HCT116 (cell line): Measurements from ENCODE around the gene RYR3.

Experiments used
- CBX3 ChIP-seq: IDR thresholded peaks from 2 replicates; pipeline ENCODE4 v1.6.1; 2012; ENCODE audit warnings: low read depth
- EZH2 ChIP-seq: fragments of 200-600 bp; sonication (generic); IDR thresholded peaks from 2 replicates; pipeline ENCODE4 v1.6.1; 2017; ENCODE audit warnings: antibody characterized with exemption, mixed run types
- EZH2phosphoT487 ChIP-seq: fragments of 200-600 bp; IDR thresholded peaks from 2 replicates; pipeline ENCODE4 v1.6.1; 2018; ENCODE audit warnings: antibody characterized with exemption, borderline replicate concordance
- JUND ChIP-seq: IDR thresholded peaks from 2 replicates; pipeline ENCODE4 v1.6.1; 2012
- POLR2A ChIP-seq: IDR thresholded peaks from 2 replicates; pipeline ENCODE4 v1.7.0; 2011; ENCODE audit warnings: borderline replicate concordance; ENCODE audit not compliant: insufficient read depth, insufficient read length; ENCODE audit errors: extremely low read depth
- POLR2AphosphoS5 ChIP-seq: IDR thresholded peaks from 2 replicates; pipeline ENCODE4 v1.6.1; 2011; ENCODE audit warnings: mild to moderate bottlenecking, low read depth, low read length, moderate library complexity
- RAD21 ChIP-seq: IDR thresholded peaks from 2 replicates; pipeline ENCODE4 v1.6.1; 2012; ENCODE audit warnings: low read depth, mild to moderate bottlenecking
- SIN3A ChIP-seq: IDR thresholded peaks from 2 replicates; pipeline ENCODE4 v1.6.1; 2012; ENCODE audit warnings: low read depth
- SRF ChIP-seq: IDR thresholded peaks from 2 replicates; pipeline ENCODE4 v1.6.1; 2012; ENCODE audit warnings: low read depth
- ZNF274 ChIP-seq: fragments of 200-500 bp; sonication (Bioruptor generic); IDR thresholded peaks from 2 replicates; pipeline ENCODE4 v1.6.1; 2014; ENCODE audit warnings: mild to moderate bottlenecking, low read depth, low read length, inconsistent platforms
- TF ChIP-seq, protein P1 (sequence below), 3 experiments: fragments of 200-600 bp in 1 of 3; sonication (generic) in 1 of 3; IDR thresholded peaks in 2 of 3; conservative IDR thresholded peaks in 1 of 3; 2 replicates each; pipeline ENCODE4 v1.5.1; 2012 to 2017; ENCODE audit warnings: low read depth in 2 of 3, low read length in 2 of 3, antibody characterized with exemption in 1 of 3, borderline replicate concordance in 1 of 3, control low read depth in 1 of 3, mild to moderate bottlenecking in 1 of 3, mixed read lengths in 1 of 3, mixed run types in 1 of 3, moderate library complexity in 1 of 3; ENCODE audit not compliant: insufficient read depth in 1 of 3
- TF ChIP-seq, protein P2 (sequence below): IDR thresholded peaks from 2 replicates; pipeline ENCODE4 v1.6.1; 2012
- TF ChIP-seq, protein P3 (sequence below): IDR thresholded peaks from 2 replicates; pipeline ENCODE4 v1.6.1; 2012; ENCODE audit warnings: low read depth
- TF ChIP-seq, protein P4 (sequence below): IDR thresholded peaks from 2 replicates; pipeline ENCODE4 v1.6.1; 2012

DNA sequence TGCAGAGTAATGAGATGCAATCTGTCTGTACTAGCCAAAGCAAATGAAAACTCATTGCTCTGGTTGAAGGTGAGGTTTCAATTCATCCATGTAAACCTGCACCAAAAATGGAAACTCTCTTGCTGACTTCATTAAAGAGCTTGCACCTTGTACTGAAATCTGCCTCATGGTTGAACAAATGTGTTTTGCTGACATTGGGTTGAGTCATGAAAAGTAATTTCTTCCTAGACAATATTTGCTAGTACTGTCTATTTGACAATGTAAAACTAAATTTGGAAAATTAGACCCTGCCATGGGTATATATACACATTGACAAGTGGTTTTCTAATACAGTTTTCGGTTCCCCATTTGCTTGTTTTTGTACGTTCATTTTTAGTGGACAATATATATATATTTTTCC, 33.3 kb downstream of the RYR3 start:
- TF ChIP-seq POLR2A (no peak), RAD21 (no peak), POLR2AphosphoS5 (no peak), EZH2phosphoT487 (no peak), JUND (no peak), EZH2 (no peak), SIN3A (no peak), ZNF274 (no peak), CBX3 (no peak), SRF (no peak)
- TF ChIP-seq, protein P1, sequence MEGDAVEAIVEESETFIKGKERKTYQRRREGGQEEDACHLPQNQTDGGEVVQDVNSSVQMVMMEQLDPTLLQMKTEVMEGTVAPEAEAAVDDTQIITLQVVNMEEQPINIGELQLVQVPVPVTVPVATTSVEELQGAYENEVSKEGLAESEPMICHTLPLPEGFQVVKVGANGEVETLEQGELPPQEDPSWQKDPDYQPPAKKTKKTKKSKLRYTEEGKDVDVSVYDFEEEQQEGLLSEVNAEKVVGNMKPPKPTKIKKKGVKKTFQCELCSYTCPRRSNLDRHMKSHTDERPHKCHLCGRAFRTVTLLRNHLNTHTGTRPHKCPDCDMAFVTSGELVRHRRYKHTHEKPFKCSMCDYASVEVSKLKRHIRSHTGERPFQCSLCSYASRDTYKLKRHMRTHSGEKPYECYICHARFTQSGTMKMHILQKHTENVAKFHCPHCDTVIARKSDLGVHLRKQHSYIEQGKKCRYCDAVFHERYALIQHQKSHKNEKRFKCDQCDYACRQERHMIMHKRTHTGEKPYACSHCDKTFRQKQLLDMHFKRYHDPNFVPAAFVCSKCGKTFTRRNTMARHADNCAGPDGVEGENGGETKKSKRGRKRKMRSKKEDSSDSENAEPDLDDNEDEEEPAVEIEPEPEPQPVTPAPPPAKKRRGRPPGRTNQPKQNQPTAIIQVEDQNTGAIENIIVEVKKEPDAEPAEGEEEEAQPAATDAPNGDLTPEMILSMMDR (IDR thresholded peaks at IDR 0.05 in 2 of 3, conservative IDR thresholded peaks at IDR 0.05 in 1 of 3; ENCODE audit: borderline replicate concordance in 1 of 3, insufficient read depth in 1 of 3, low read depth in 2 of 3, low read length in 2 of 3): no peak
- TF ChIP-seq, protein P2, sequence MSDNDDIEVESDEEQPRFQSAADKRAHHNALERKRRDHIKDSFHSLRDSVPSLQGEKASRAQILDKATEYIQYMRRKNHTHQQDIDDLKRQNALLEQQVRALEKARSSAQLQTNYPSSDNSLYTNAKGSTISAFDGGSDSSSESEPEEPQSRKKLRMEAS: no peak
- TF ChIP-seq, protein P3, sequence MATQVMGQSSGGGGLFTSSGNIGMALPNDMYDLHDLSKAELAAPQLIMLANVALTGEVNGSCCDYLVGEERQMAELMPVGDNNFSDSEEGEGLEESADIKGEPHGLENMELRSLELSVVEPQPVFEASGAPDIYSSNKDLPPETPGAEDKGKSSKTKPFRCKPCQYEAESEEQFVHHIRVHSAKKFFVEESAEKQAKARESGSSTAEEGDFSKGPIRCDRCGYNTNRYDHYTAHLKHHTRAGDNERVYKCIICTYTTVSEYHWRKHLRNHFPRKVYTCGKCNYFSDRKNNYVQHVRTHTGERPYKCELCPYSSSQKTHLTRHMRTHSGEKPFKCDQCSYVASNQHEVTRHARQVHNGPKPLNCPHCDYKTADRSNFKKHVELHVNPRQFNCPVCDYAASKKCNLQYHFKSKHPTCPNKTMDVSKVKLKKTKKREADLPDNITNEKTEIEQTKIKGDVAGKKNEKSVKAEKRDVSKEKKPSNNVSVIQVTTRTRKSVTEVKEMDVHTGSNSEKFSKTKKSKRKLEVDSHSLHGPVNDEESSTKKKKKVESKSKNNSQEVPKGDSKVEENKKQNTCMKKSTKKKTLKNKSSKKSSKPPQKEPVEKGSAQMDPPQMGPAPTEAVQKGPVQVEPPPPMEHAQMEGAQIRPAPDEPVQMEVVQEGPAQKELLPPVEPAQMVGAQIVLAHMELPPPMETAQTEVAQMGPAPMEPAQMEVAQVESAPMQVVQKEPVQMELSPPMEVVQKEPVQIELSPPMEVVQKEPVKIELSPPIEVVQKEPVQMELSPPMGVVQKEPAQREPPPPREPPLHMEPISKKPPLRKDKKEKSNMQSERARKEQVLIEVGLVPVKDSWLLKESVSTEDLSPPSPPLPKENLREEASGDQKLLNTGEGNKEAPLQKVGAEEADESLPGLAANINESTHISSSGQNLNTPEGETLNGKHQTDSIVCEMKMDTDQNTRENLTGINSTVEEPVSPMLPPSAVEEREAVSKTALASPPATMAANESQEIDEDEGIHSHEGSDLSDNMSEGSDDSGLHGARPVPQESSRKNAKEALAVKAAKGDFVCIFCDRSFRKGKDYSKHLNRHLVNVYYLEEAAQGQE: no peak
- TF ChIP-seq, protein P4, sequence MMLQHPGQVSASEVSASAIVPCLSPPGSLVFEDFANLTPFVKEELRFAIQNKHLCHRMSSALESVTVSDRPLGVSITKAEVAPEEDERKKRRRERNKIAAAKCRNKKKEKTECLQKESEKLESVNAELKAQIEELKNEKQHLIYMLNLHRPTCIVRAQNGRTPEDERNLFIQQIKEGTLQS: no peak
